Peyer's patch (tissue), 4 donors: Measurements from ENCODE around the gene UBE2E2.

ENCODE experiments used
- CTCF ChIP-seq, 6 experiments: fragments of 450-650 bp in 4 of 6; fragments of 200-600 bp in 2 of 6; sonication (generic) in 1 of 6; IDR thresholded peaks; one replicate each; pipeline ENCODE4 v1.5.1; 2017 to 2019; ENCODE audit warnings: antibody characterized with exemption in 6 of 6, mild to moderate bottlenecking in 3 of 6, moderate library complexity in 1 of 6
- POLR2A ChIP-seq, 2 donors: fragments of 450-650 bp; IDR thresholded peaks; one replicate each; pipeline ENCODE4 v1.5.1; 2017; ENCODE audit warnings: antibody characterized with exemption in 2 of 2, mild to moderate bottlenecking in 2 of 2, moderate library complexity in 2 of 2

- no peak for TF ChIP-seq POLR2A (IDR thresholded peaks at IDR 0.05)
- TF ChIP-seq CTCF (IDR thresholded peaks at IDR 0.05): no peak
These were observed 49.0 kb downstream of the UBE2E2 start for GRCh38 chr3:23252122-23252521.
